Right lobe of liver (tissue), 4 donors: ENCODE results near the gene MEAF6.
"Not testable (repeated sequence)": the region's sequence is repeated elsewhere in the genome, so short reads cannot be mapped to it uniquely, and the experiment has no call there.

Experiments
- CTCF ChIP-seq, 4 donors: fragments of 200-600 bp in 3 of 4; fragments of 450-650 bp in 1 of 4; IDR thresholded peaks; one replicate each; pipeline versions ENCODE4 v1.5.1 to v1.8.0; 2016 to 2022; ENCODE audit warnings: antibody characterized with exemption in 4 of 4, mild to moderate bottlenecking in 2 of 4
- POLR2A ChIP-seq: fragments of 450-650 bp; IDR thresholded peaks from one replicate; pipeline ENCODE4 v1.6.1; 2017; ENCODE audit warnings: antibody characterized with exemption, mild to moderate bottlenecking
- donor health status: DM: no; HTN: no; CAD: no.
- donor health status: DM: no; HTN: no; CAD: no.
- donor health status: DM: no; HTN: yes; CAD: no.

- not testable (repeated sequence) for TF ChIP-seq CTCF (IDR thresholded peaks at IDR 0.05); POLR2A
These were observed 45.4 kb upstream of the MEAF6 start for GRCh38 chr1:37559957-37560379.
